HEK293 (cell line): ENCODE measurements around the gene LSM14B.

Experiments
- CTCF ChIA-PET: fragments of 350-600 bp; formaldehyde crosslinking; extraction: SDS; loops from one replicate; lab custom pipeline; 2021; ENCODE audit warnings: antibody characterized with exemption; lab: Yijun Ruan, JAX
- POLR2A ChIA-PET: fragments of 300-600 bp; formaldehyde crosslinking; extraction: SDS; loops from one replicate; lab custom pipeline; 2020; ENCODE audit warnings: antibody characterized with exemption, inconsistent platforms; lab: Yijun Ruan, JAX
- H3K27ac ChIP-seq: fragments of 200-500 bp; sonication (Bioruptor generic); 2 replicates; pipeline ENCODE4 v1.5.1; 2014; ENCODE audit warnings: low read depth, low read length, control low read depth, inconsistent platforms; ENCODE audit errors: extremely low read depth
- H3K36me3 ChIP-seq, 2 experiments: fragments of 200-500 bp in 1 of 2; sonication (Bioruptor generic) in 1 of 2; 1 replicate in 1 of 2; 2 replicates in 1 of 2; pipeline ENCODE4 v1.5.1; 2014 to 2017; ENCODE audit warnings: inconsistent platforms in 2 of 2, low read length in 2 of 2; ENCODE audit not compliant: control insufficient read depth in 2 of 2, insufficient read depth in 1 of 2
- H3K4me1 ChIP-seq: fragments of 200-500 bp; sonication (Bioruptor generic); 2 replicates; pipeline ENCODE4 v1.5.1; 2014; ENCODE audit warnings: mild to moderate bottlenecking, low read length, inconsistent platforms; ENCODE audit not compliant: control insufficient read depth, insufficient read depth
- H3K4me3 ChIP-seq: 2 replicates; pipeline ENCODE4 v1.5.1; 2011; ENCODE audit warnings: low read depth, mild to moderate bottlenecking, control low read depth, low read length, moderate library complexity
- H3K9me3 ChIP-seq: fragments of 200-500 bp; sonication (Bioruptor generic); 2 replicates; pipeline ENCODE4 v1.5.1; 2014; ENCODE audit warnings: low read depth, low read length, inconsistent platforms; ENCODE audit not compliant: control insufficient read depth, insufficient read depth
- KLF16 ChIP-seq: fragments of 450-650 bp; formaldehyde crosslinking; IDR thresholded peaks from 2 replicates; pipeline ENCODE4 v1.5.1; 2017; ENCODE audit warnings: missing biosample characterization, missing genetic modification characterization
- OVOL3 ChIP-seq: fragments of 450-650 bp; formaldehyde crosslinking; IDR thresholded peaks from 2 replicates; pipeline ENCODE4 v1.5.1; 2016; ENCODE audit warnings: missing biosample characterization, missing genetic modification characterization
- PBX3 ChIP-seq: sonication (generic); formaldehyde crosslinking; IDR thresholded peaks from 2 replicates; pipeline ENCODE4 v1.8.1; 2022; ENCODE audit warnings: mild to moderate bottlenecking, moderate library complexity, missing genetic modification reagents
- SETDB1 ChIP-seq: IDR thresholded peaks from one replicate; pipeline ENCODE4 v1.6.1; 2017; ENCODE audit warnings: mild to moderate bottlenecking, low read length, moderate library complexity, mixed read lengths; ENCODE audit not compliant: insufficient read length
- TRIM28 ChIP-seq: IDR thresholded peaks from 2 replicates; pipeline ENCODE4 v1.6.1; 2011; ENCODE audit warnings: low read length, control low read depth, borderline replicate concordance
- ZBTB49 ChIP-seq: fragments of 450-650 bp; formaldehyde crosslinking; IDR thresholded peaks from 2 replicates; pipeline ENCODE4 v1.5.1; 2016; ENCODE audit warnings: missing biosample characterization, missing genetic modification characterization, low read depth
- ZFP3 ChIP-seq: fragments of 450-650 bp; formaldehyde crosslinking; IDR thresholded peaks from 2 replicates; pipeline ENCODE4 v1.5.1; 2016; ENCODE audit warnings: low read depth, missing biosample characterization, missing genetic modification characterization
- ZFP37 ChIP-seq: fragments of 450-650 bp; formaldehyde crosslinking; IDR thresholded peaks from 2 replicates; pipeline ENCODE4 v1.5.1; 2016; ENCODE audit warnings: missing biosample characterization, missing genetic modification characterization
- ZNF26 ChIP-seq: fragments of 450-650 bp; formaldehyde crosslinking; IDR thresholded peaks from 2 replicates; pipeline ENCODE4 v1.5.1; 2016; ENCODE audit warnings: missing biosample characterization, missing genetic modification characterization
- ZNF280D ChIP-seq: fragments of 450-650 bp; formaldehyde crosslinking; IDR thresholded peaks from 2 replicates; pipeline ENCODE4 v1.5.1; 2016; ENCODE audit warnings: missing biosample characterization, missing genetic modification characterization
- ZNF621 ChIP-seq: fragments of 450-650 bp; formaldehyde crosslinking; IDR thresholded peaks from 2 replicates; pipeline ENCODE4 v1.5.1; 2017; ENCODE audit warnings: missing biosample characterization, missing genetic modification characterization
- ZNF624 ChIP-seq: fragments of 450-650 bp; formaldehyde crosslinking; IDR thresholded peaks from 2 replicates; pipeline ENCODE4 v1.5.1; 2017; ENCODE audit warnings: missing biosample characterization, missing genetic modification characterization

The LSM14B gene

GRCh38 chr20:62097881-62098407, 24.3 kb upstream of the LSM14B start (continued):
- TF ChIP-seq ZFP37 (tag by site-specific recombination) (no peak), OVOL3 (tag by site-specific recombination) (no peak)
- TF ChIP-seq, all 188 proteins: peak for 0

GRCh38 chr20:62101078-62101477, 21.2 kb upstream of the LSM14B start:
- no peaks in the 10 kb centered on the region for H3K9me3 ChIP-seq
- ChIA-PET POLR2A (no interaction called here), CTCF (no interaction called here)
- H3K27ac ChIP-seq: no peak overlapping the region
- TF ChIP-seq ZFP3 (tag by site-specific recombination) (no peak), ZBTB49 (no peak), SETDB1 (peak; percentile 26), ZNF624 (tag by site-specific recombination) (no peak), ZNF280D (peak; percentile 99), TRIM28 (0 out of 2 replicates have a peak, but pooled peaks have one; percentile 30)
- H3K4me1 ChIP-seq: no peaks in the 10 kb centered on the region
- no peaks in the 10 kb centered on the region for H3K36me3 ChIP-seq
- H3K4me3 ChIP-seq: no peak overlapping the region

- Histone ChIP-seq H3K27ac (no peak overlapping the region), H3K36me3 (no peaks in the 10 kb centered on the region), H3K4me1 (no peaks in the 10 kb centered on the region), H3K4me3 (no peak overlapping the region), H3K9me3 (no peaks in the 10 kb centered on the region)
- POLR2A ChIA-PET: interaction anchor here (0.7 kb wide), 1 partner anchor 211 kb away, joined by 4 read pairs; no protein-coding TSS in a partner anchor
- no peak for TF ChIP-seq PBX3
- TF ChIP-seq KLF16 (tag by site-specific recombination): no peak
- TF ChIP-seq ZNF621: no peak
- TF ChIP-seq ZNF26: no peak
- CTCF ChIA-PET: interaction anchor here (0.6 to 1.0 kb wide), 3 partner anchors 8 to 110 kb away, joined by 3 to 5 read pairs (median 4); no protein-coding TSS in a partner anchor
Measured at GRCh38 chr20:62103508-62104233, 18.6 kb upstream of the LSM14B start.
